T1000 (cell line): Measurements from ENCODE around the gene PGR.
"Not testable (repeated sequence)": the region's sequence is repeated elsewhere in the genome, so short reads cannot be mapped to it uniquely, and the experiment has no call there.

Experiments
- DNase-seq: peaks from one replicate; lab custom pipeline; 2025; ENCODE audit warnings: mixed read lengths; lab: John Stamatoyannopoulos, UW

PGR gene

GRCh38 chr11:101063706-101064105 lies 65.9 kb downstream of the PGR start:
- no peak for DNase-seq

- DNase-seq = no peak
Measured at GRCh38 chr11:101061606-101062005, 68.0 kb downstream of the PGR start.

- no peak for DNase-seq
Measured at GRCh38 chr11:101059331-101059730, 70.3 kb downstream of the PGR start.

GRCh38 chr11:101053492-101053891 lies 76.1 kb downstream of the PGR start:
- DNase-seq = no peak

- DNase-seq = no peak
Measured at GRCh38 chr11:101051677-101052076, 77.9 kb downstream of the PGR start.

- DNase-seq = no peak
Measured at GRCh38 chr11:101049813-101050212, 79.8 kb downstream of the PGR start.

GRCh38 chr11:101049123-101049522 lies 80.5 kb downstream of the PGR start:
- peak; percentile 38 for DNase-seq

- no peak for DNase-seq
Measured at GRCh38 chr11:101048479-101048878, 81.1 kb downstream of the PGR start.

GRCh38 chr11:101046947-101047346 lies 82.7 kb downstream of the PGR start:
- no peak for DNase-seq

GRCh38 chr11:101045415-101045814 lies 84.2 kb downstream of the PGR start:
- DNase-seq = no peak

GRCh38 chr11:101043940-101044339 lies 85.7 kb downstream of the PGR start:
- no peak for DNase-seq

GRCh38 chr11:101035872-101036271 lies 93.7 kb downstream of the PGR start:
- no peak for DNase-seq

GRCh38 chr11:101034076-101034475 lies 95.5 kb downstream of the PGR start:
- DNase-seq = no peak

GRCh38 chr11:101032991-101033390 lies 96.6 kb downstream of the PGR start:
- DNase-seq = no peak

- DNase-seq = no peak
Measured at GRCh38 chr11:101031713-101032112, 97.9 kb downstream of the PGR start.

GRCh38 chr11:101030692-101031091 lies 98.9 kb downstream of the PGR start:
- DNase-seq = no peak

- DNase-seq = no peak
Measured at GRCh38 chr11:101030015-101030414, 99.6 kb downstream of the PGR start.

GRCh38 chr11:101028644-101029043 lies 101.0 kb downstream of the PGR start:
- DNase-seq = no peak

- DNase-seq = no peak
Measured at GRCh38 chr11:101022256-101022655, 107.4 kb downstream of the PGR start.

- no peak for DNase-seq
Measured at GRCh38 chr11:101019870-101020269, 109.7 kb downstream of the PGR start.

GRCh38 chr11:101014600-101015285 lies 114.9 kb downstream of the PGR start:
- DNase-seq = no peak

- not testable (repeated sequence) for DNase-seq
Measured at GRCh38 chr11:101013702-101014101, 115.9 kb downstream of the PGR start.

- no peak for DNase-seq
Measured at GRCh38 chr11:101011881-101012280, 117.7 kb downstream of the PGR start.

- DNase-seq = no peak
Measured at GRCh38 chr11:101010899-101011298, 118.7 kb downstream of the PGR start.
